GM18505 (cell line): ENCODE results near the gene CYP2A13.
"Not testable (repeated sequence)": the region's sequence is repeated elsewhere in the genome, so short reads cannot be mapped to it uniquely, and the experiment has no call there.

ENCODE experiments used
- ATAC-seq: cut with Tn5 transposase; IDR thresholded peaks from one replicate; pipeline ENCODE4 v1.9.1; 2021; ENCODE audit not compliant: unreplicated experiment
- POLR2A ChIP-seq: IDR thresholded peaks from 4 replicates; pipeline ENCODE4 v1.6.1; 2011; ENCODE audit warnings: borderline replicate concordance; ENCODE audit not compliant: insufficient read depth, insufficient read length; ENCODE audit errors: extremely low read depth

CYP2A13 gene, protein sequence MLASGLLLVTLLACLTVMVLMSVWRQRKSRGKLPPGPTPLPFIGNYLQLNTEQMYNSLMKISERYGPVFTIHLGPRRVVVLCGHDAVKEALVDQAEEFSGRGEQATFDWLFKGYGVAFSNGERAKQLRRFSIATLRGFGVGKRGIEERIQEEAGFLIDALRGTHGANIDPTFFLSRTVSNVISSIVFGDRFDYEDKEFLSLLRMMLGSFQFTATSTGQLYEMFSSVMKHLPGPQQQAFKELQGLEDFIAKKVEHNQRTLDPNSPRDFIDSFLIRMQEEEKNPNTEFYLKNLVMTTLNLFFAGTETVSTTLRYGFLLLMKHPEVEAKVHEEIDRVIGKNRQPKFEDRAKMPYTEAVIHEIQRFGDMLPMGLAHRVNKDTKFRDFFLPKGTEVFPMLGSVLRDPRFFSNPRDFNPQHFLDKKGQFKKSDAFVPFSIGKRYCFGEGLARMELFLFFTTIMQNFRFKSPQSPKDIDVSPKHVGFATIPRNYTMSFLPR

DNA sequence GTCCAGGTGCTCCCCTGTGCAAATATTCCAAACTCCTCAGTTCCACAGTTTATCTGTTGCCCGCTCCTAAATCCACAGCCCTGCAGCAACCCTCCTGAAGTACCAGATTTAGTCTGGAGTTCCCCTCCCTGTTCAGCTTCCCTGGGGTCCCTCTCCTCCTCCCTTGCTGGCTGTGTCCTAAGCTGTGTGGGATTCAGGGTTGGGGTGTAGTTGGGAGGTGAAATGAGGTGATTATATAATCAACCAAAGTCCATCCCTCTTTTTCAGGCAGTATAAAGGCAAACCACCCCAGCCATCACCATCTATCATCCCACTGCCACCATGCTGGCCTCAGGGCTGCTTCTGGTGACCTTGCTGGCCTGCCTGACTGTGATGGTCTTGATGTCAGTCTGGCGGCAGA, at the start of gene CYP2A13:
Gene CYP2A13 (plus strand): TSS at position 301 of the 400 bp plus-strand sequence. CDS start 21 bp downstream, at position 322.
- no peak for TF ChIP-seq POLR2A
- no peak for ATAC-seq

DNA sequence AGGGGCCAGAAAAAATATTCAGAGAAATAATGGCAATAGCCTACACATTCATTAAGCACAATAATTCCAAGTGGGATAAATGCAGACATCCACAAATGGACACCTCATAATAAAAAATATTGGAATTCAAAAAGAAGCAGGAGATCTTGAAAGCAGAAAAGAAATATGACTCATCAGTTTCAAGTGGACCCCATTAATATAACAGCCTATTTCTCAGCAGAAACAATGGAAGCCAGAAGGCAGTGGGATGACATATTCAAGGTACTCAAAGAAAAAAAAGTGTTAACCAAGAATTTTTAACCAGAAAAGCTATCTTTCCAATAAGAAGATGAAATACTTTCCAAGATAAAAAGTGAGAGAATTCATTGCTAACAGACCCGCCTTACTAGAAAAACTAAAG, 48.4 kb upstream of the CYP2A13 start:
- ATAC-seq = no peak
- no peak for TF ChIP-seq POLR2A

DNA sequence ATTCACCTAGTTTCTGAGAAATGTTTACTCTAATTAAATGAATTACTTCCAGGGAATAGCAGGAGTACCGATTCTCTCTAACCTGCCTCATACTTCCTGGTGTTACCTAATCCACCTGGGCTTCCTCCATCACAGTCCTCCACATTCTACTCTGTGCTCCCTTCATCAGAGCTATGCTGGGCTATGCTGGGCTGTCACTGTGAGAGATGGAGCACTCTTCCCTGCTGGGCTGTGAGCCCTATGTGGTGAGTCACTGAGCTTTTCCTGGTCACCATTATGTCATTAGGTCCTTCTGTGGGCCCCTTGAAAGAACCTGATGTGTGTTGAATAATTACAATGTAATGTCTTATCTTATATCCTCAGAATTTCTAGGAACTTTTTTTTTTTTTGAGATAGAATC, 43.2 kb upstream of the CYP2A13 start:
- not testable (repeated sequence) for ATAC-seq

DNA sequence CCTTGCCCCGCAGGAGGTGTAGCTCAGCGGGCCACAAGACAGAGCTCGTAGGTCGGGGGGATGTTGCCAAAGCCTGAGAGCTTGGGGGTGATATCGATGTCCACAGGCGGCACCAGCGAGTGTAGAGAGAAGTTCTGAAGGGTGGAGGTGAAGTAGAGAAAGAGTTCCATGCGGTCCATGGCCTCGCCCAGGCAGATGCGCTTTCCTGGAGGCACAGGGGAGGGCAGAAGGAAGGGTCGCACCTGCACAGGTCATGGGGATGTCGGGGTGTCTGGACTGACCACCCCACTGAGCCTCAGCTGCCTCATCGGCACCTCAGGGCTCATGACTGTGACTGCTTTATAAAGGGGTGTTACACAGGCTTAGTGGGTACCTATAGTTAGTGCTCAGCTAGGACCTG, 37.8 kb upstream of the CYP2A13 start:
- no peak for TF ChIP-seq POLR2A
- ATAC-seq = no peak

DNA sequence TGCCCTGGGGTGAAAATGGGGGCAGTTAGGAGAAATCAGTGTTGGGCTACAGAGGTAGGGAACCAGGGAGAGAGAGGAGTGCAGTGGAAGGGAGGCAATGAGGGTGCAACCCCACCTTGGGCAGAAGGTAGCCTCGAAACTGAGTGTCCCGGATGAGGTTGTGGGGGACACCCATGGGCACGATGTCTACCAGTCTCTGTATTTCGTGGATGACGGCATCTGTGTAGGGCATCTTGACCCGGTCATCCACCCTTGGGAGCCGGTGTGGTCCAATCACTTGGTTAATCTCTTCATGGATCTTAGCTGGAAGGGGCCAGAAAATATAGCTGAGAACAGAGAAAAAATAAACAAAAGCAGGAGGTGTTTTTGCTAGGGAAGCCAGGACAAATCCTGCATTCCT, 36.1 kb upstream of the CYP2A13 start:
- ATAC-seq = not testable (repeated sequence)

DNA sequence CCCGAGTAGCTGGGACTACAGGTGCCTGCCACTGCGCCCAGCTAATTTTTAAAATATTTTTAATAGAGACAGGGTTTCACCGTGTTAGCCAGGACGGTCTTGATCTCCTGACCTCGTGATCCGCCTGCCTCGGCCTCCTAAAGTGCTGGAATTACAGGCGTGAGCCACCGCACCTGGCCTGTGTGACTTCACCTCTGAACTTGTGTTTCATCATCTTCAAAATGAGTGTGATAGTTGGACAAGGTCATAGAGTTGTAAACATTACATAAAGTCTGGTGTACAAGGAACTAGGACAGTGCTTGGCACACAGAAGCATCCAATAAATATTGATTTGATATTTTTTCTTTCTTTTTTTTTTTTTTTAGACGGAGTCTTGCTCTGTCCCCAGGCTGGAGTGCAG, 34.9 kb upstream of the CYP2A13 start:
- ATAC-seq = not testable (repeated sequence)

DNA sequence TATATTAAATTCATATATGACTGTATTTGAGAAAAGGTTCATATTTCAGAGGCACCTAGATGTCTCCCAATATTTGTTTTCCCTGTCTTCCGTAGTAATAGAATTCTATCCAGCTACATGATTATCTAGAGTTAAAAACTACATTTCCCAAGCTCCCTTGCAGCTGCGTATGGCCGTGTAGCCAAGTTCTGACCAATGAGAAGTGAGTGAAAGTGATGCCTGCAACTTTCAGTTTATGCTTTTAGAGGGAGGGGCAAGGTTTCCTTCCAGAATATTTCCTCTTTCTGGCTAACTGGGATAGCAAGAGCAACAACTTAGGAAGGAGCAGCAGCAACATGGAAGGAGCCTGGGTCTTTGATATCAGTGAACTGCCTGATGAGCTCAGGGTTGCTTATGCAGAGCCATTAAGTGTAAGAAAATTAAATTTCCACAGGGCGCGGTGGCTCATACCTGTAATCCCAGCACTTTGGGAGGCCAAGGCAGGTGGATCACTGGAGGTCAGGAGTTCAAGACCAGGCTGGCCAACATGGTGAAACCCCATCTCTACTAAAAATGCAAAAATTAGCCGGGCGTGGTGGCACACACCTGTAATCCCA, 23.2 kb upstream of the CYP2A13 start:
- no peak for ATAC-seq
- no peak for TF ChIP-seq POLR2A

DNA sequence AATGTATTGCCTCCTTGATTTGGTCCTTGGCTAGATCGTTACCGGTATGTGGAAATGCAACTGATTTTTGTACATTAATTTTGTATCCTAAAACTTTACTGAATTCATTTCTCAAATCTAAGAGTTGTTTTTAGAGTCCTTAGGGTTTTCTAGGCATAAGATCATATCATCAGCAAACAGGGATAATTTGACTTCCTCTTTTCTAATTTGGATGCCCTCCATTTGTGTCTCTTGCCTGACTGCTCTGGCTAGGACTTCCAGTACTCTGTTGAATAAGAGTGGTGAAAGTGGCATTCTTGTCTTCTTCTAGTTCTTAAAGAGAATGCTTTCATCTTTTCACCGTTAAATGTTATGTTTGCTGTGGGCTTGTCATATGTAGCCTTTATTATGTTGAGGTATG, 12.0 kb upstream of the CYP2A13 start:
- no peak for ATAC-seq
- TF ChIP-seq POLR2A = no peak

DNA sequence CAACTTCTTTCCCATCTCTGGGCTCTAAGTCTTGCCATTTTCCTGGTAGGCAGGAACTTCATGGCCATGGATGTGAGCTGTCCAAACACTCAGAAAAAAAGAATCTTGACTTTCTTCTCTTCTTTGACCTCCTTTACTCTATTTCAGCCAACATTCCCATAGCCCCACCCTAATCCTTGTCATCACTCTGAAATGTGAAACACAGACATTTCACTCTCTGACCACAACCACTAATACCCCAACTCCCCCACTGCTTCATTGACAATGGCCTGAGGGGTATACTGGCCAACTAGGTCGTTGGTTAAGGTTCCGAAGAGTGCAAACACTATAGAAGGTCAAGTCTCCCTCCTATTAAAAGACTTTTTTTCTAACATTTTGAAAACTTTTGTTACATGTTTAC, 4.7 kb upstream of the CYP2A13 start:
- TF ChIP-seq POLR2A = no peak
- no peak for ATAC-seq

DNA sequence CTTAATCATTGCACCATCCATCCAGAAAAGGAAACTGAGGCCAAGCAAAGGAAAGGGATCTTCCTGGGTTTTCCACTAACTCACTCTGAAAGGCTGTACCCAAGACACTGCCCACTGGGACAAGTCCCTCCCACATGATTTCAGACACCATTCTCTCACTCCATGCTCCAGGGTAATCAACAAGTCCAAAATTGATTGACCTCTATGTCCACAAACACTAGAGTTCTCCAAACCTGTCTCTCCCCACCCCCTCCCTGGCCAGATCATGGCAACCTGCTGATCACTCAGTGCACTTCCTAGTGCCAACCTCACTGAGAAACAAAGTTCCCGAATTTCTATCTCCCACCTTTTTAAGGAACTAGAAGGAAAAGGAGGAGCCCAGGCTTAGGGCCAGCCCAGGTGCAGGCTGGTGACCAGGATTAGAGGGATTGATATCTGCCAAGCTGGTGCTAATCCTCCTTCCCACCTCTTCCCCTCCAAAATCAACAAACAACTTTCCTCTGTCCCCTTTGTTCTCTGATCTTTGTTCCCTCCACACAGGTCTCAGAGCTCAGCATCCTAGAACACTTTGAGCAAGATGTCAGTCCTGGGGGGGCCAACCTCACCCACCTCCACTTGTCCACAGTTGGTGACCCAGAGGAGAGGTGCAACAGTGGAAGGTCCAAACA, 2.4 kb upstream of the CYP2A13 start:
- no peak for TF ChIP-seq POLR2A
- no peak for ATAC-seq

DNA sequence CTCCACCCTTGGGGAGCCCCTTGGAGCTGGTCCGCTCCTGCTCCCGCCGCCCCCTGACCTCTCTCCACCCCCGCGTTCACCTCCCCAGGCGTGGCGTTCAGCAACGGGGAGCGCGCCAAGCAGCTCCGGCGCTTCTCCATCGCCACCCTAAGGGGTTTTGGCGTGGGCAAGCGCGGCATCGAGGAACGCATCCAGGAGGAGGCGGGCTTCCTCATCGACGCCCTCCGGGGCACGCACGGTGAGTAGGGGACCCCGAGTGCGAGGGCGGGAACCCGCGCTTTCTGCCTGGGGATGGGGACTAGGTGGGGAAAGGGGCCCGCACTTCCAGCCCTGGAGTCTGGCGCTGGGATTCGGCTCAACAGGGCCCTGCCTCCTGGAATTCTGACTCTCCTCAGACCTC, 1.7 kb downstream of the CYP2A13 start:
- ATAC-seq = no peak
- no peak for TF ChIP-seq POLR2A

DNA sequence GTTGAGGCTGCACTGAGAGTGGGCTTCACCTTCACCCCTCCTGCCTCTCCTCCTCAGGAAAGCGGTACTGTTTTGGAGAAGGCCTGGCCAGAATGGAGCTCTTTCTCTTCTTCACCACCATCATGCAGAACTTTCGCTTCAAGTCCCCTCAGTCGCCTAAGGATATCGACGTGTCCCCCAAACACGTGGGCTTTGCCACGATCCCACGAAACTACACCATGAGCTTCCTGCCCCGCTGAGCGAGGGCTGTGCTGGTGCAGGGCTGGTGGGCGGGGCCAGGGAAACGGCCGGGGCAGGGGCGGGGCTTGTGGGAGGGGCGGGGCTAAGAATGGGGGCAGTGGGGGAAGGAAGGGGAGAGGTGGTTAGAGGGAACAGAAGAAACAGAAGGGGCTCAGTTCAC, 7.5 kb downstream of the CYP2A13 start:
- ATAC-seq = no peak
- TF ChIP-seq POLR2A = no peak

DNA sequence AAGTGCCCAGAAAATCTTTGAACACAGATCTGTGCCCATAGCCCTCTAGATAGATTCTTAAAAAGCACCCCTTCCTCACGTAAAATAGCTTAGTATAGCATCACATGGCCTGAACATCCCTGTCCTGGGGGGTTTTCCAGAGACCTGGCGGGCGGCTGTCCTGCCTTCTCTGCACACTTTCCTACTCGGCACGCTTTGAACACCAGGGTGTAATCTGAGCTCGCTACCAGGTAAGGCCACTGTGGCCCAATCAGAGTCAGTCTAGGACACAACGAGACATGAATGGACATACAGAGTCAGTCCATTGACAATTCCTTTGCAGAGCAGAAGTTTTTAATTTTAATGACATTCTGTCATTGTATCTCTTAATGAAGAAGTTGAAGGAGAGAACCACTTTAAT, 8.1 kb downstream of the CYP2A13 start:
- no peak for TF ChIP-seq POLR2A
- ATAC-seq = no peak

DNA sequence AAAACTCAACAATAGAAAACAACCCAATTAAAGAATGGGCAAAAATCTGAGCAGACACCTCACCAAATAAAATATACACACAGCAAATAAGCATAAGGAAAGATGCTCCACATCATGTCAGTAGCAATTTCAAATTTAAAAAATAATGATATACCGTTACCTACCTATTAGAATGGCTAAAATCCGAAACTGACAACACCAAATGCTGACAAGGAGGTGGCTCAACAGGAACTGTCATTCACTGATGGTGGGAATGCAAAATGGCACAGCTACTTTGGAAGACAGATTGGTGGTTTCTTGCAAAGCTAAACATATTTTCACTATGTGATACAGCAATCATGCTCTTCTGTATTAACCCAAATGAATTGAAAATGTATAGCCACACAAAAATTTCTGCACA, 9.1 kb downstream of the CYP2A13 start:
- ATAC-seq = no peak

DNA sequence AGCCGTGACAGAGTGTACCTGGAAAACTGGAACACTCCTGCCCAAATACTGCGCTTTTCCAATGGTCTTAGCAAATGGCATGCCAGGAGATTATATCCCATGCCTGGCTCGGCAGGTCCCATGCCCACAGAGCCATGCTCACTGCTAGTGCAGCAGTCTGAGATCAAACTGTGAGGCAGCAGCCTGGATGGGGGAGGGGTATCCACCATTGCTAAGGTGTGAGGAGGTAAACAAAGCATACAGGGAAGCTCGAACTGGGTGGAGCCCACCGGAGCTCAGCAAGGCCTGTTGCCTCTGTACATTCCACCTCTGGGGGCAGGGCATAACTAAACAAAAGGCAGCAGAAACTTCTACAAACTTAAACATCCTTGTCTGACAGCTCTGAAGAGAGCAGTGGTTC, 10.5 kb downstream of the CYP2A13 start:
- no peak for ATAC-seq
- no peak for TF ChIP-seq POLR2A

More for the DNA sequence above, 9.1 kb downstream of the CYP2A13 start:
- no peak for TF ChIP-seq POLR2A

DNA sequence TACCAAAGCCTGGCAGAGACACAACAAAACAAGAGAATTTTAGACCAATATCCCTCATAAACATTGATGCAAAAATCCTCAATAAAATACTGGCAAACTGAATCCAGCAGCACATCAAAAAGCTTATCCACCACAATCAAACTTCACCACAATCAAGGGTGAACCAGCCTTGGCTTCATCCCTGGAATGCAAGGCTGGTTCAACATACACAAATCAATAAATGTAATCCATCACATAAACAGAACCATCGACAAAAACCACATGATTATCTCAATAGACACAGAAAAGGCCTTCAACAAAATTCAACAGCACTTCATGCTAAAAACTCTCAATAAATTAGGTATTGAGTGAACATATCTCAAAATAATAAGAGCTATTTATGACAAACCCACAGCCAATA, 14.0 kb downstream of the CYP2A13 start:
- ATAC-seq = not testable (repeated sequence)
